Panc1 (cell line): ENCODE results near the gene GRIK4. TPM values are rescaled to one million over a fixed set of nuclear protein-coding genes. Genes with fewer than 3 reads are reported as not detected.

Source experiments
- ATAC-seq: fragments of 200-7000 bp; cut with Tn5 transposase; 2 replicates; pipeline ENCODE4 v1.9.1; 2020; ENCODE audit warnings: mild to moderate bottlenecking, moderate library complexity
- BruUV-seq: library from RNA; stranded (reverse); fragments of 400-500 nt; replicated peaks from 2 replicates; lab custom pipeline; 2021; lab: Mats Ljungman, UMichigan
- CTCF ChIA-PET: fragments of 300-600 bp; sonication (Branson Sonifier 250); formaldehyde crosslinking; loops from one replicate; lab custom pipeline; 2022; ENCODE audit warnings: antibody characterized with exemption; lab: Charles Lee
- POLR2A ChIA-PET: fragments of 300-600 bp; sonication (Branson Sonifier 250); formaldehyde crosslinking; loops from one replicate; lab custom pipeline; 2022; ENCODE audit warnings: antibody characterized with exemption; lab: Charles Lee
- DNase-seq: peaks from one replicate; pipeline ENCODE4 v3.0.0-alpha.2; 2010; ENCODE audit warnings: low read depth, low spot score
- H3K27ac ChIP-seq: 2 replicates; pipeline ENCODE4 v1.5.1; 2011; ENCODE audit warnings: mild to moderate bottlenecking, low read length, inconsistent platforms
- H3K27me3 ChIP-seq: fragments of 200-500 bp; sonication (Bioruptor generic); 2 replicates; pipeline ENCODE4 v1.6.0; 2014; ENCODE audit warnings: low read length, inconsistent platforms; ENCODE audit not compliant: control insufficient read depth, insufficient read depth
- H3K36me3 ChIP-seq: fragments of 200-500 bp; sonication (Bioruptor generic); 2 replicates; pipeline ENCODE4 v1.5.1; 2014; ENCODE audit warnings: inconsistent platforms, mild to moderate bottlenecking, low read length, moderate library complexity; ENCODE audit not compliant: control insufficient read depth, insufficient read depth
- H3K4me1 ChIP-seq: 2 replicates; pipeline ENCODE4 v1.5.1; 2011; ENCODE audit warnings: inconsistent platforms, mild to moderate bottlenecking, low read length, moderate library complexity; ENCODE audit not compliant: control insufficient read depth, insufficient read depth
- H3K4me3 ChIP-seq, 2 experiments: 2 replicates each; pipeline ENCODE4 v1.5.1; 2011 to 2012; ENCODE audit warnings: low read depth in 2 of 2, low read length in 2 of 2, mild to moderate bottlenecking in 2 of 2, inconsistent platforms in 1 of 2, moderate library complexity in 1 of 2
- H3K9me3 ChIP-seq: fragments of 200-500 bp; sonication (Bioruptor generic); 2 replicates; pipeline ENCODE4 v1.5.1; 2014; ENCODE audit warnings: low read depth, mild to moderate bottlenecking, inconsistent platforms, low read length, moderate library complexity; ENCODE audit not compliant: control insufficient read depth, insufficient read depth
- CTCF ChIP-seq: fragments of 450-650 bp; IDR thresholded peaks from 2 replicates; pipeline ENCODE4 v1.5.1; 2017; ENCODE audit warnings: mild to moderate bottlenecking
- POLR2AphosphoS5 ChIP-seq: IDR thresholded peaks from 2 replicates; pipeline ENCODE4 v1.6.1; 2012; ENCODE audit warnings: mild to moderate bottlenecking, low read depth, low read length, moderate library complexity
- SIN3A ChIP-seq: IDR thresholded peaks from 2 replicates; pipeline ENCODE4 v1.6.1; 2012; ENCODE audit warnings: low read depth, mild to moderate bottlenecking, low read length, moderate library complexity, borderline replicate concordance; ENCODE audit not compliant: insufficient read depth
- TCF7L2 ChIP-seq: IDR thresholded peaks from 2 replicates; pipeline ENCODE4 v1.6.1; 2011; ENCODE audit warnings: mild to moderate bottlenecking, low read depth, low read length, inconsistent platforms
- in situ Hi-C: cut with HindIII; loops from 2 replicates; pipeline ENCODE4 v1.10.0; 2016; ENCODE audit warnings: low sequenced_read_pairs, low pct_unique_long_range_greater_than_20kb
- intact Hi-C: fragments of 100-400 bp; cut with micrococcal nuclease; formaldehyde crosslinking; loops from one replicate; pipeline ENCODE4 v1.10.0; 2022; ENCODE audit not compliant: unreplicated experiment
- total RNA-seq: library from RNA; stranded (reverse); gene quantifications from one replicate; pipeline ENCODE4 v1.2.1, GENCODE V29; 2021; ENCODE audit not compliant: unreplicated experiment
- TF ChIP-seq, protein P1 (sequence below), 2 experiments: IDR thresholded peaks; 2 replicates each; pipeline ENCODE4 v1.6.1; 2011 to 2012; ENCODE audit warnings: low read depth in 2 of 2, control low read depth in 1 of 2, low read length in 1 of 2, mild to moderate bottlenecking in 1 of 2, moderate library complexity in 1 of 2; ENCODE audit not compliant: insufficient read depth in 1 of 2

The GRIK4 gene
- total RNA-seq, 1 experiment from 2014 or later = 0.62 TPM

DNA sequence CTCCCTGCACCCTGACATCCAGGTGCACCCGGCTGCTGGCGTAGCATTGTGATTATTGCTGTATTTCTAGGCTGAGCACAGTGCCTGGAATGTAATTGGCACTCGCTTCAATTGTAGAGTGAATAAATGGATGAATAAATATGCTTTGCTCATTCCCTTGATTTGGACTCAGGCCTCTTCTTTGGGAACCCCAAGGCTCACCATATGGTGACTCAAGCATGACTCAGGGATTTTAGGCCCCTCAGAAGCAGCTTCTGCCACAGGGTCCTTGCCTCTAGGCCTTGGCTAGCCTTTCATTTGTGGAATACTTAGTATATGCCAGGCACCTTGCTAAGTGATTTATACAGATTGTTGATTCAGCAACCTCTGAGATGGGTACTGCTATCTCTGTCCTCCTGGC, 78.9 kb downstream of the GRIK4 start:
- peaks cover 7% of the 10 kb centered on the region; the same call in 1 of the 2 replicates for H3K27me3 ChIP-seq
- H3K27ac ChIP-seq = no peak overlapping the region
- no peaks in the 10 kb centered on the region for H3K4me1 ChIP-seq
- no peaks in the 10 kb centered on the region for H3K9me3 ChIP-seq
- H3K4me3 ChIP-seq = no peak overlapping the region
- CTCF ChIA-PET = no interaction called here
- no peaks in the 10 kb centered on the region for H3K36me3 ChIP-seq
- in situ Hi-C loops = no loop called here
- POLR2A ChIA-PET = no interaction called here
- ATAC-seq (no peak), DNase-seq (no peak)
- intact Hi-C loops = no loop called here
- no TSS peak for BruUV-seq
- TF ChIP-seq SIN3A = no peak
- no peak for TF ChIP-seq TCF7L2
- TF ChIP-seq POLR2AphosphoS5 = no peak
- TF ChIP-seq, protein P1, sequence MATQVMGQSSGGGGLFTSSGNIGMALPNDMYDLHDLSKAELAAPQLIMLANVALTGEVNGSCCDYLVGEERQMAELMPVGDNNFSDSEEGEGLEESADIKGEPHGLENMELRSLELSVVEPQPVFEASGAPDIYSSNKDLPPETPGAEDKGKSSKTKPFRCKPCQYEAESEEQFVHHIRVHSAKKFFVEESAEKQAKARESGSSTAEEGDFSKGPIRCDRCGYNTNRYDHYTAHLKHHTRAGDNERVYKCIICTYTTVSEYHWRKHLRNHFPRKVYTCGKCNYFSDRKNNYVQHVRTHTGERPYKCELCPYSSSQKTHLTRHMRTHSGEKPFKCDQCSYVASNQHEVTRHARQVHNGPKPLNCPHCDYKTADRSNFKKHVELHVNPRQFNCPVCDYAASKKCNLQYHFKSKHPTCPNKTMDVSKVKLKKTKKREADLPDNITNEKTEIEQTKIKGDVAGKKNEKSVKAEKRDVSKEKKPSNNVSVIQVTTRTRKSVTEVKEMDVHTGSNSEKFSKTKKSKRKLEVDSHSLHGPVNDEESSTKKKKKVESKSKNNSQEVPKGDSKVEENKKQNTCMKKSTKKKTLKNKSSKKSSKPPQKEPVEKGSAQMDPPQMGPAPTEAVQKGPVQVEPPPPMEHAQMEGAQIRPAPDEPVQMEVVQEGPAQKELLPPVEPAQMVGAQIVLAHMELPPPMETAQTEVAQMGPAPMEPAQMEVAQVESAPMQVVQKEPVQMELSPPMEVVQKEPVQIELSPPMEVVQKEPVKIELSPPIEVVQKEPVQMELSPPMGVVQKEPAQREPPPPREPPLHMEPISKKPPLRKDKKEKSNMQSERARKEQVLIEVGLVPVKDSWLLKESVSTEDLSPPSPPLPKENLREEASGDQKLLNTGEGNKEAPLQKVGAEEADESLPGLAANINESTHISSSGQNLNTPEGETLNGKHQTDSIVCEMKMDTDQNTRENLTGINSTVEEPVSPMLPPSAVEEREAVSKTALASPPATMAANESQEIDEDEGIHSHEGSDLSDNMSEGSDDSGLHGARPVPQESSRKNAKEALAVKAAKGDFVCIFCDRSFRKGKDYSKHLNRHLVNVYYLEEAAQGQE (IDR thresholded peaks at IDR 0.05; ENCODE audit: insufficient read depth in 1 of 2, low read depth in 2 of 2, low read length in 1 of 2) = no peak
- no peak for TF ChIP-seq CTCF

DNA sequence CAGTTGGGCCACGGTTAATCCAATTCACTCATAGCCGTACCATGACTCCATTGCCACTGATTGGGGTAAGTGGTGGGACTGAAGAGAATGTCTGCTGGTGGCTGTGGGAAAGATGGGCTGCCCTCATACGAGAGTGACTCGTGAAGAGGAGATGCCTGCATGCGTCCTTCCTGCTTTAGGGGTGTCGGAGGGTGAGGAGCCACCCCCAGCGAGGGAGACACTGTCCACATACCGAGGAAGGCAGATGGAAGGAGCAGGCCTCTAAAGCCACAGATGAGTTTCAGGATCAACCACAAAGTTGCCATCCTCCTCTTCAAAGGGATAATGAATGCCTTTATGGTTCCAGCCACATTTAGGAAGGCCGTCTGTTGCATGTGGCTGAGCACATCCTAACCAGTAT, 83.2 kb downstream of the GRIK4 start:
- ATAC-seq (no peak), DNase-seq (no peak)
- no TSS peak for BruUV-seq
- Histone ChIP-seq H3K9me3 (no peaks in the 10 kb centered on the region), H3K4me3 (no peak overlapping the region), H3K36me3 (no peaks in the 10 kb centered on the region), H3K4me1 (no peaks in the 10 kb centered on the region), H3K27ac (no peak overlapping the region), H3K27me3 (peaks cover 9% of the 10 kb centered on the region; the same call in 1 of the 2 replicates)
- ChIA-PET POLR2A (no interaction called here), CTCF (no interaction called here)
- intact Hi-C loops (no loop called here), in situ Hi-C loops (no loop called here)
- TF ChIP-seq SIN3A (no peak), CTCF (no peak), TCF7L2 (no peak), POLR2AphosphoS5 (no peak)
- TF ChIP-seq, protein P1 (IDR thresholded peaks at IDR 0.05; ENCODE audit: insufficient read depth in 1 of 2, low read depth in 2 of 2, low read length in 1 of 2) = no peak
